H1 (cell line): ENCODE results near the gene C9. TPM values are rescaled to one million over a fixed set of nuclear protein-coding genes. Genes with fewer than 3 reads are reported as not detected.

ENCODE experiments used
- CTCF ChIA-PET: fragments of 300-600 bp; sonication (Branson Sonifier 250); formaldehyde crosslinking; loops from one replicate; lab custom pipeline; 2021; ENCODE audit not compliant: partially characterized antibody; lab: Charles Lee
- POLR2A ChIA-PET: fragments of 300-600 bp; sonication (Branson Sonifier 250); formaldehyde crosslinking; loops from one replicate; lab custom pipeline; 2021; ENCODE audit warnings: inconsistent platforms; ENCODE audit not compliant: partially characterized antibody; lab: Charles Lee
- DNase-seq, 2 experiments: peaks; one replicate each; pipeline versions ENCODE4 v3.0.0 to v3.0.0-alpha.2; 2010 to 2022; ENCODE audit warnings: low spot score in 2 of 2, low read depth in 1 of 2, mixed read lengths in 1 of 2
- FAIRE-seq: peaks from 2 replicates; lab custom pipeline; 2011; peaks lifted over from hg19 to GRCh38; lab: Jason Lieb, UNC
- H2AFZ ChIP-seq: 2 replicates; pipeline ENCODE4 v1.8.1; 2012; ENCODE audit warnings: low read length, inconsistent platforms
- H2AK5ac ChIP-seq: 2 replicates; pipeline ENCODE4 v1.6.1; 2013; ENCODE audit warnings: low read depth, low read length
- H2BK120ac ChIP-seq: replicated peaks from 2 replicates; pipeline ENCODE3; 2013; ENCODE audit warnings: low read depth, low read length, inconsistent platforms
- H2BK12ac ChIP-seq: 2 replicates; pipeline ENCODE4 v1.6.1; 2013; ENCODE audit warnings: low read depth, low read length
- H2BK15ac ChIP-seq: 2 replicates; pipeline ENCODE4 v1.6.1; 2013; ENCODE audit warnings: low read length
- H2BK20ac ChIP-seq: 2 replicates; pipeline ENCODE4 v1.6.1; 2013; ENCODE audit warnings: low read length
- H2BK5ac ChIP-seq: 2 replicates; pipeline ENCODE4 v1.6.1; 2013; ENCODE audit warnings: low read depth, low read length
- H3K14ac ChIP-seq: 2 replicates; pipeline ENCODE4 v1.6.1; 2013; ENCODE audit warnings: inconsistent platforms; ENCODE audit not compliant: insufficient read length
- H3K18ac ChIP-seq: 2 replicates; pipeline ENCODE4 v1.6.1; 2013; ENCODE audit warnings: low read length; ENCODE audit errors: extremely low read depth
- H3K23ac ChIP-seq: 2 replicates; pipeline ENCODE4 v1.6.1; 2013; ENCODE audit warnings: inconsistent platforms; ENCODE audit not compliant: insufficient read length
- H3K23me2 ChIP-seq: 2 replicates; pipeline ENCODE4 v1.6.1; 2013; ENCODE audit warnings: low read depth, low read length
- H3K27ac ChIP-seq: 2 replicates; pipeline ENCODE4 v1.6.1; 2011; ENCODE audit warnings: low read depth, low read length, inconsistent platforms
- H3K27me3 ChIP-seq, 4 experiments: replicated peaks in 1 of 4; 1 replicate in 1 of 4; 2 replicates in 3 of 4; pipeline versions ENCODE4 v1.6.1 to v1.8.1; 2011 to 2013; ENCODE audit warnings: low read length in 3 of 4, mild to moderate bottlenecking in 3 of 4, inconsistent platforms in 2 of 4, mixed read lengths in 2 of 4, moderate library complexity in 1 of 4; ENCODE audit not compliant: control insufficient read depth in 3 of 4, insufficient read depth in 3 of 4; ENCODE audit errors: extremely low read depth in 1 of 4
- H3K36me3 ChIP-seq, 4 experiments: 2 replicates each; pipeline versions ENCODE4 v1.6.1 to v1.8.1; 2011 to 2013; ENCODE audit warnings: mild to moderate bottlenecking in 4 of 4, low read length in 3 of 4, moderate library complexity in 2 of 4, control low read depth in 1 of 4, inconsistent platforms in 1 of 4; ENCODE audit not compliant: insufficient read depth in 4 of 4, control insufficient read depth in 2 of 4
- H3K4ac ChIP-seq: replicated peaks from 2 replicates; pipeline ENCODE3; 2013; ENCODE audit warnings: low read length, low read depth, mixed read lengths, inconsistent platforms; ENCODE audit not compliant: insufficient read length
- H3K4me1 ChIP-seq, 4 experiments: replicated peaks in 1 of 4; 1 replicate in 1 of 4; 2 replicates in 3 of 4; pipeline versions ENCODE4 v1.6.1 to v1.8.1; 2011 to 2013; ENCODE audit warnings: low read length in 3 of 4, inconsistent platforms in 2 of 4, mixed read lengths in 1 of 4; ENCODE audit not compliant: insufficient read depth in 4 of 4, control insufficient read depth in 3 of 4
- H3K4me2 ChIP-seq, 2 experiments: 2 replicates each; pipeline versions ENCODE4 v1.6.1 to v1.8.1; 2011 to 2013; ENCODE audit warnings: low read depth in 2 of 2, low read length in 2 of 2, control low read depth in 1 of 2, inconsistent platforms in 1 of 2, mild to moderate bottlenecking in 1 of 2; ENCODE audit not compliant: insufficient read depth in 1 of 2
- H3K4me3 ChIP-seq, 4 experiments: fragments of 200-600, 300-600 bp in 1 of 4; sonication (generic), shearing (Covaris generic), sonication (Bioruptor Twin) in 1 of 4; 2 replicates each; pipeline versions ENCODE4 v1.5.1 to v1.8.1; 2011 to 2016; ENCODE audit warnings: low read length in 4 of 4, low read depth in 3 of 4, control low read depth in 2 of 4, inconsistent platforms in 2 of 4, mild to moderate bottlenecking in 2 of 4, mixed read lengths in 1 of 4, moderate library complexity in 1 of 4; ENCODE audit not compliant: insufficient read depth in 2 of 4; ENCODE audit errors: extremely low read depth in 1 of 4
- H3K56ac ChIP-seq: replicated peaks from 2 replicates; pipeline ENCODE3; 2013; ENCODE audit warnings: low read depth, mild to moderate bottlenecking, mixed read lengths, low read length, inconsistent platforms; ENCODE audit not compliant: insufficient read length
- H3K79me1 ChIP-seq: 2 replicates; pipeline ENCODE4 v1.6.1; 2013; ENCODE audit warnings: low read depth, low read length, control low read depth
- H3K79me2 ChIP-seq, 2 experiments: 2 replicates each; pipeline versions ENCODE4 v1.6.1 to v1.8.1; 2012 to 2013; ENCODE audit warnings: low read length in 2 of 2, mild to moderate bottlenecking in 2 of 2, inconsistent platforms in 1 of 2; ENCODE audit not compliant: insufficient read depth in 2 of 2, control insufficient read depth in 1 of 2
- H3K9ac ChIP-seq, 4 experiments: replicated peaks in 1 of 4; 1 replicate in 1 of 4; 2 replicates in 3 of 4; pipeline versions ENCODE4 v1.6.1 to v1.8.1; 2011 to 2013; ENCODE audit warnings: low read depth in 3 of 4, low read length in 3 of 4, control low read depth in 2 of 4, mild to moderate bottlenecking in 2 of 4, moderate library complexity in 2 of 4, inconsistent platforms in 1 of 4; ENCODE audit errors: extremely low read depth in 1 of 4
- H3K9me3 ChIP-seq, 2 experiments: 2 replicates each; pipeline versions ENCODE4 v1.6.1 to v1.8.1; 2012 to 2013; ENCODE audit warnings: mild to moderate bottlenecking in 2 of 2, moderate library complexity in 2 of 2, control low read depth in 1 of 2, inconsistent platforms in 1 of 2, low read depth in 1 of 2, low read length in 1 of 2, mixed read lengths in 1 of 2; ENCODE audit not compliant: insufficient read depth in 2 of 2
- H4K20me1 ChIP-seq, 2 experiments: replicated peaks in 1 of 2; 2 replicates each; pipeline versions ENCODE3 to v1.8.1; 2011 to 2013; ENCODE audit warnings: inconsistent platforms in 2 of 2, low read length in 2 of 2, mild to moderate bottlenecking in 1 of 2; ENCODE audit not compliant: insufficient read depth in 2 of 2, control insufficient read depth in 1 of 2
- H4K5ac ChIP-seq: 2 replicates; pipeline ENCODE4 v1.6.1; 2013; ENCODE audit warnings: low read length, low read depth, mixed read lengths, inconsistent platforms; ENCODE audit not compliant: insufficient read length
- H4K8ac ChIP-seq: 2 replicates; pipeline ENCODE4 v1.8.0; 2013; ENCODE audit warnings: mild to moderate bottlenecking, moderate library complexity, low read length, inconsistent platforms; ENCODE audit not compliant: insufficient read depth; ENCODE audit errors: extremely low read depth
- H4K91ac ChIP-seq: replicated peaks from 2 replicates; pipeline ENCODE3; 2013; ENCODE audit warnings: low read length, mixed read lengths, inconsistent platforms; ENCODE audit not compliant: insufficient read length
- BRCA1 ChIP-seq: IDR thresholded peaks from 2 replicates; pipeline ENCODE4 v1.6.1; 2012; ENCODE audit warnings: low read depth, low read length, improper control_type of control experiment
- CHD2 ChIP-seq: IDR thresholded peaks from 2 replicates; pipeline ENCODE4 v1.6.1; 2012; ENCODE audit warnings: low read length, improper control_type of control experiment
- EZH2 ChIP-seq: fragments of 200-600 bp; sonication (generic); IDR thresholded peaks from 2 replicates; pipeline ENCODE4 v1.7.1; 2012; ENCODE audit warnings: low read depth, mild to moderate bottlenecking, moderate library complexity, low read length, inconsistent platforms; ENCODE audit not compliant: severe bottlenecking
- HDAC6 ChIP-seq: IDR thresholded peaks from one replicate; pipeline ENCODE4 v1.7.1; 2012; ENCODE audit warnings: low read depth, mild to moderate bottlenecking, inconsistent platforms, low read length, moderate library complexity
- JUN ChIP-seq: IDR thresholded peaks from 2 replicates; pipeline ENCODE4 v1.6.1; 2011; ENCODE audit warnings: low read depth, mild to moderate bottlenecking, improper control_type of control experiment, low read length
- KDM1A ChIP-seq: fragments of 200-600, 300-600 bp; sonication (generic); IDR thresholded peaks from 2 replicates; pipeline ENCODE4 v1.7.1; 2016; ENCODE audit warnings: mild to moderate bottlenecking, low read length, borderline replicate concordance
- NANOG ChIP-seq: IDR thresholded peaks from 2 replicates; pipeline ENCODE4 v1.6.1; 2011; ENCODE audit warnings: low read length, low read depth, mild to moderate bottlenecking, inconsistent platforms; ENCODE audit not compliant: insufficient read depth, poor library complexity, severe bottlenecking
- PHF8 ChIP-seq: fragments of 200-600 bp; sonication (generic); conservative IDR thresholded peaks from 2 replicates; pipeline ENCODE4 v1.7.1; 2012; ENCODE audit warnings: low read depth, mild to moderate bottlenecking, inconsistent platforms, low read length, moderate library complexity
- SP2 ChIP-seq: IDR thresholded peaks from 2 replicates; pipeline ENCODE4 v1.6.1; 2012; ENCODE audit warnings: mild to moderate bottlenecking, low read length, inconsistent platforms
- TAF7 ChIP-seq: optimal IDR thresholded peaks from 2 replicates; pipeline ENCODE3; 2011; ENCODE audit warnings: low read depth, mild to moderate bottlenecking, inconsistent platforms, low read length, moderate library complexity, borderline replicate concordance
- TCF12 ChIP-seq: IDR thresholded peaks from 2 replicates; pipeline ENCODE4 v1.6.1; 2011; ENCODE audit warnings: low read depth, mild to moderate bottlenecking, low read length
- polyA plus RNA-seq, 7 experiments: library from polyadenylated mRNA; depleted of rRNA in 3 of 7; stranded (reverse) in 5 of 7; unstranded in 2 of 7; fragments of >200 nt in 5 of 7; fragments of 200-250 nt in 2 of 7; gene quantifications; 1 replicate in 5 of 7; 2 replicates in 1 of 7; 4 replicates in 1 of 7; pipeline versions ENCODE4 v1.2.1 to v1.2.3, GENCODE V29; 2011 to 2013; ENCODE audit warnings: missing spikeins in 2 of 7, mixed read lengths in 2 of 7
- total RNA-seq: library from RNA; stranded (reverse); fragmentation: NEBNext Ultra II Directional; extraction: Animal tissue kit (Norgen Biotek cat#: 25700); gene quantifications from 2 replicates; pipeline ENCODE4 v1.2.1, GENCODE V29; 2021
- TF ChIP-seq, protein P1 (sequence below): IDR thresholded peaks from 2 replicates; pipeline ENCODE4 v1.6.1; 2011; ENCODE audit warnings: low read depth, mild to moderate bottlenecking, low read length; ENCODE audit not compliant: insufficient read depth

The C9 gene
- total and polyA plus RNA-seq, 2 of the 8 experiments (the other 6 are each of a cell fraction or from before 2014, with no cell fraction given) = not detected

DNA sequence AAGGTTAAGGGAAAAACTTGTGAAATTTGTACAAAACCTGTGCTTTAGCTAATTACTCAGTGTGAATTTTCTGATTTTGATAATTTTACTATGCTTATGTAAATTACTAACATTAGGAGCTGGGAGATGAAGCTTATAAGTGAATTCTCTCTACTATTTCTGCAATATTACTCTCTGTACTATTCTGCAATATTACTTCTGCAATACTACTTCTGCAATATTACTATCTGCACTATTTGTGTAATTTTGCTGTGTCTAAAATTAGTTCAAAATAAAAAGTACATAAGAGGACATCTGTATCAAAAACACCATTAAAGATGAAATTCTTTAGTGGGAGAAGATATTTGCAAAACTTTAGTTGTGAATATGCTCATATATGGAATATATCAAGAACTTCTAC is 62.9 kb downstream of the C9 start:
- FAIRE-seq (no peak), DNase-seq (no peak)
- TF ChIP-seq HDAC6 (no peak), NANOG (no peak), TCF12 (no peak), SP2 (no peak), CHD2 (no peak), KDM1A (no peak), JUN (no peak), BRCA1 (no peak), TAF7 (no peak), EZH2 (no peak), PHF8 (no peak)
- TF ChIP-seq, protein P1, sequence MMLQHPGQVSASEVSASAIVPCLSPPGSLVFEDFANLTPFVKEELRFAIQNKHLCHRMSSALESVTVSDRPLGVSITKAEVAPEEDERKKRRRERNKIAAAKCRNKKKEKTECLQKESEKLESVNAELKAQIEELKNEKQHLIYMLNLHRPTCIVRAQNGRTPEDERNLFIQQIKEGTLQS = no peak
- Histone ChIP-seq H2AK5ac (no peak overlapping the region), H3K27ac (no peak overlapping the region), H3K9ac (no peak overlapping the region), H3K14ac (no peak overlapping the region), H2BK5ac (no peak overlapping the region), H3K23ac (no peak overlapping the region), H2BK12ac (no peak overlapping the region), H3K4me3 (no peak overlapping the region), H2AFZ (no peak overlapping the region), H3K79me2 (no peaks in the 10 kb centered on the region), H4K91ac (no peak overlapping the region), H3K4me2 (no peak overlapping the region), H4K8ac (no peak overlapping the region), H3K4ac (no peak overlapping the region), H3K4me1 (no peaks in the 10 kb centered on the region), H2BK120ac (no peak overlapping the region), H4K5ac (no peak overlapping the region), H2BK20ac (no peak overlapping the region), H3K56ac (no peak overlapping the region), H2BK15ac (no peak overlapping the region), H3K36me3 (no peaks in the 10 kb centered on the region), H3K23me2 (no peaks in the 10 kb centered on the region), H3K27me3 (no peaks in the 10 kb centered on the region), H3K79me1 (no peaks in the 10 kb centered on the region), H3K9me3 (peaks cover 0 to 3% of the 10 kb centered on the region in 2 experiments; a peak in 1 of 4 replicates), H4K20me1 (no peaks in the 10 kb centered on the region), H3K18ac (no peak overlapping the region)
- ChIA-PET POLR2A (no interaction called here), CTCF (interaction anchor here (0.6 kb wide), 1 partner anchor 867 kb away, joined by 3 read pairs; no protein-coding TSS in a partner anchor)
